Upper lobe of right lung (tissue), 1 donor: ENCODE measurements around the gene ADCY2. TPM values are rescaled to one million over a fixed set of nuclear protein-coding genes. Genes with fewer than 3 reads are reported as not detected.

ENCODE experiments used
- ATAC-seq: fragments of 200-7000 bp; cut with Tn5 transposase; one replicate; pipeline ENCODE4 v1.9.1; 2020; ENCODE audit warnings: mild to moderate bottlenecking, moderate library complexity
- DNase-seq: peaks from one replicate; pipeline ENCODE4 v3.0.0-alpha.2; 2020
- H3K27ac ChIP-seq: fragments of 200-600 bp; one replicate; pipeline ENCODE4 v1.8.0; 2022
- H3K27me3 ChIP-seq: fragments of 200-600 bp; one replicate; pipeline ENCODE4 v1.8.0; 2022; ENCODE audit warnings: mild to moderate bottlenecking
- H3K36me3 ChIP-seq: fragments of 200-600 bp; one replicate; pipeline ENCODE4 v1.8.0; 2022
- H3K4me1 ChIP-seq: fragments of 200-600 bp; one replicate; pipeline ENCODE4 v1.8.0; 2022
- H3K4me3 ChIP-seq: fragments of 200-600 bp; one replicate; pipeline ENCODE4 v1.8.0; 2022; ENCODE audit warnings: mild to moderate bottlenecking
- H3K9me3 ChIP-seq: fragments of 200-600 bp; one replicate; pipeline ENCODE4 v1.8.0; 2022
- CTCF ChIP-seq: fragments of 200-600 bp; IDR thresholded peaks from one replicate; pipeline ENCODE4 v1.8.0; 2022; ENCODE audit warnings: antibody characterized with exemption
- intact Hi-C: fragments of 100-400 bp; cut with DNase I; formaldehyde crosslinking; loops from one replicate; pipeline ENCODE4 v1.11.0; 2022
- total RNA-seq: library from RNA; stranded (reverse); fragmentation: NEBNext Ultra II Directional; extraction: Animal tissue kit (Norgen Biotek cat#: 25700); gene quantifications from one replicate; pipeline ENCODE4 v1.2.1, GENCODE V29; 2021
- donor health status: DM: no; HTN: yes; CAD: no; lungs with severe emphysema.

The ADCY2 gene
- total RNA-seq, 1 donor from 2014 or later = 0.17 TPM

GRCh38 chr5:7755958-7756357 lies 360.0 kb downstream of the ADCY2 start:
- no peaks in the 10 kb centered on the region for H3K36me3 ChIP-seq
- no peak for TF ChIP-seq CTCF
- no peak overlapping the region for H3K27ac ChIP-seq
- no peaks in the 10 kb centered on the region for H3K4me1 ChIP-seq
- ATAC-seq = no peak
- no peak for DNase-seq
- intact Hi-C loops = no loop called here
- H3K27me3 ChIP-seq = peaks cover 7% of the 10 kb centered on the region
- no peak overlapping the region for H3K4me3 ChIP-seq
- H3K9me3 ChIP-seq = no peaks in the 10 kb centered on the region

DNA sequence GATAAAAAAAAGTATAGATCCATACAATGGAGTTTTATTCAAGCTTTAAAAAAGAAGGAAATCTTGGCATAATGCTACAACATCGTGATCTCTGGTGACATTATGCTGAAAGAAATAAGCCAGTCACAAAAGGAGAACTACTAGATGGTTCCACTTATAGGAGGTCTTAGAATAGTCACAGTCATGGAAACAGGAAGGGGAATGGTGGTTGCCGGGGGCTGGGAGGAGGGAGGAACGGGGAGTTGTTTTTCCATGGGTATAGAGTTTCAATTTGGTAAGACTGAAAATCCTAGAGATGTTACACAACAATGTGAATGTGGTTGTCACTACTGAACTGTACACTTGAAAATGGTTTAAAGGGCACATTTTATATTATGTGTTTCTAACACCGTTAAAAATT lies 360.5 kb downstream of the ADCY2 start:
- no peak overlapping the region for H3K4me3 ChIP-seq
- ATAC-seq (peak; percentile 66), DNase-seq (peak; percentile 61)
- no peaks in the 10 kb centered on the region for H3K36me3 ChIP-seq
- TF ChIP-seq CTCF = no peak
- peaks cover 7% of the 10 kb centered on the region for H3K27me3 ChIP-seq
- H3K4me1 ChIP-seq = no peaks in the 10 kb centered on the region
- H3K27ac ChIP-seq = no peak overlapping the region
- intact Hi-C loops = no loop called here
- H3K9me3 ChIP-seq = no peaks in the 10 kb centered on the region

DNA sequence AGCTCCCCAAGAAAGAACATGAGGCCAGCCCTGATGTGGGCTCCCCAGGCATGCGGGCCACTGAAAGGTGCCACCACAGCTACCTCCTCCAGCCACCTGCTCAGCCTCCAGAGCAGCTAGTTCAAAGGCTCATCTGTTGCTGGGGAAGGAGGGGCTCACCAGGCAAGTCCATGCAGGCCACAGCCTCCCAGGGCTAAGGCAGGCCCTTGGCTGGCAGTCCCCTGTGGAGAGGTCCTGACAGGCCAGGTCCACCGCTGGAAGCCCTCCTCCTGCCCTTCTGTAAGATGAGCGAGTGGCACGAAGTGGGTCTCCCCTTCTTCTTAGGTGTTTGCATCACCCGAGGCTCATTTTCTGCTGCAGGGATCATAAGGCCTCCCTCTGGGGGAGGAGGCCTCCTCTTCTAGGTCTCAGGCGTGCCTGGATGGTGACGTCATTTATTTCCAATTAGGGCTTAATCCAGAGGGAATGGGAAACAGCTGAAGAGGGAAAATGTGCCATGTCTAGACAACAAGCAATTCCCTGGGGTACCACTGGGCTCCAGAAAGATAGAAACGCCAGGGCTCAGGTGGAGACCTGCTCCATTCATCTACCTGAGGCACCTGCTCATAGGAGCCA lies 363.4 kb downstream of the ADCY2 start:
- no peaks in the 10 kb centered on the region for H3K36me3 ChIP-seq
- no peak overlapping the region for H3K4me3 ChIP-seq
- no peaks in the 10 kb centered on the region for H3K9me3 ChIP-seq
- no peaks in the 10 kb centered on the region for H3K27me3 ChIP-seq
- no peaks in the 10 kb centered on the region for H3K4me1 ChIP-seq
- ATAC-seq (no peak), DNase-seq (no peak)
- TF ChIP-seq CTCF = no peak
- intact Hi-C loops = no loop called here
- H3K27ac ChIP-seq = no peak overlapping the region

GRCh38 chr5:7759951-7760580 lies 364.1 kb downstream of the ADCY2 start:
- no peak overlapping the region for H3K4me3 ChIP-seq
- no peaks in the 10 kb centered on the region for H3K36me3 ChIP-seq
- no peaks in the 10 kb centered on the region for H3K27me3 ChIP-seq
- no peaks in the 10 kb centered on the region for H3K9me3 ChIP-seq
- H3K4me1 ChIP-seq = no peaks in the 10 kb centered on the region
- no peak for ATAC-seq
- intact Hi-C loops = no loop called here
- H3K27ac ChIP-seq = no peak overlapping the region
- no peak for DNase-seq
- no peak for TF ChIP-seq CTCF

GRCh38 chr5:7762267-7762666 lies 366.3 kb downstream of the ADCY2 start:
- ATAC-seq (peak; percentile 51), DNase-seq (no peak)
- Histone ChIP-seq H3K9me3 (no peaks in the 10 kb centered on the region), H3K4me3 (no peak overlapping the region), H3K27ac (no peak overlapping the region), H3K27me3 (peaks cover 10% of the 10 kb centered on the region), H3K4me1 (no peaks in the 10 kb centered on the region), H3K36me3 (no peaks in the 10 kb centered on the region)
- intact Hi-C loops = no loop called here
- TF ChIP-seq CTCF = no peak
